ENCODE data around the gene CDH22. TPM values are rescaled to one million over a fixed set of nuclear protein-coding genes. Genes with fewer than 3 reads are reported as not detected.

The CDH22 gene
- total RNA-seq, 1 experiment from 2014 or later: not detected

- no peaks in the 10 kb centered on the region for H3K36me3 ChIP-seq (ENCODE audit: insufficient read depth, low read length, poor library complexity, severe bottlenecking)
- peaks cover 60% of the 10 kb centered on the region for H3K27me3 ChIP-seq (replicated peaks; ENCODE audit: insufficient read depth, low read depth, low read length, poor library complexity)
- H3K4me1 ChIP-seq (ENCODE audit: insufficient read depth, low read length, poor library complexity, severe bottlenecking): no peaks in the 10 kb centered on the region
- ChIA-PET POLR2A (ENCODE audit: low non-redundant PET) (no interaction called here), CTCF (no interaction called here)
- DNase-seq (ENCODE audit: low spot score): peak; percentile 58
- no peak overlapping the region for H3K27ac ChIP-seq (ENCODE audit: low read depth, low read length, poor library complexity, severe bottlenecking)
- no peaks in the 10 kb centered on the region for H3K9me3 ChIP-seq (ENCODE audit: low read depth, low read length, poor library complexity, severe bottlenecking)
- intact Hi-C loops (cut with micrococcal nuclease; ENCODE audit: unreplicated experiment): loop anchor here (10.0 kb wide), 1 partner anchor 109 kb away; no protein-coding TSS in a partner anchor
- no peak overlapping the region for H3K4me3 ChIP-seq (ENCODE audit: low read depth, low read length, poor library complexity, severe bottlenecking)
- no TSS peak for BruUV-seq (replicated peaks)
- TF ChIP-seq EZH2 (IDR thresholded peaks at IDR 0.05; ENCODE audit: borderline replicate concordance, low read depth, low read length, poor library complexity, severe bottlenecking) (no peak), CTCF (conservative IDR thresholded peaks at IDR 0.05; ENCODE audit: low read depth, low read length) (no peak)
Observed at GRCh38 chr20:46243707-46244628, 64.3 kb downstream of the CDH22 start.

GRCh38 chr20:46242390-46242789 is 65.9 kb downstream of the CDH22 start:
- ChIA-PET CTCF (no interaction called here), POLR2A (ENCODE audit: low non-redundant PET) (no interaction called here)
- H3K4me3 ChIP-seq (ENCODE audit: low read depth, low read length, poor library complexity, severe bottlenecking): no peak overlapping the region
- peaks cover 44% of the 10 kb centered on the region for H3K27me3 ChIP-seq (replicated peaks; ENCODE audit: insufficient read depth, low read depth, low read length, poor library complexity)
- H3K4me1 ChIP-seq (ENCODE audit: insufficient read depth, low read length, poor library complexity, severe bottlenecking): no peaks in the 10 kb centered on the region
- no peaks in the 10 kb centered on the region for H3K36me3 ChIP-seq (ENCODE audit: insufficient read depth, low read length, poor library complexity, severe bottlenecking)
- BruUV-seq (replicated peaks): no TSS peak
- no peak for DNase-seq (ENCODE audit: low spot score)
- TF ChIP-seq CTCF (conservative IDR thresholded peaks at IDR 0.05; ENCODE audit: low read depth, low read length) (no peak), EZH2 (IDR thresholded peaks at IDR 0.05; ENCODE audit: borderline replicate concordance, low read depth, low read length, poor library complexity, severe bottlenecking) (no peak)
- intact Hi-C loops (cut with micrococcal nuclease; ENCODE audit: unreplicated experiment): loop anchor here (10.0 kb wide), 1 partner anchor 108 kb away; no protein-coding TSS in a partner anchor
- no peaks in the 10 kb centered on the region for H3K9me3 ChIP-seq (ENCODE audit: low read depth, low read length, poor library complexity, severe bottlenecking)
- H3K27ac ChIP-seq (ENCODE audit: low read depth, low read length, poor library complexity, severe bottlenecking): no peak overlapping the region

GRCh38 chr20:46240881-46241280 is 67.4 kb downstream of the CDH22 start:
- Histone ChIP-seq H3K27ac (ENCODE audit: low read depth, low read length, poor library complexity, severe bottlenecking) (no peak overlapping the region), H3K36me3 (ENCODE audit: insufficient read depth, low read length, poor library complexity, severe bottlenecking) (no peaks in the 10 kb centered on the region), H3K4me1 (ENCODE audit: insufficient read depth, low read length, poor library complexity, severe bottlenecking) (no peaks in the 10 kb centered on the region), H3K27me3 (replicated peaks; ENCODE audit: insufficient read depth, low read depth, low read length, poor library complexity) (peaks cover 34% of the 10 kb centered on the region), H3K4me3 (ENCODE audit: low read depth, low read length, poor library complexity, severe bottlenecking) (no peak overlapping the region), H3K9me3 (ENCODE audit: low read depth, low read length, poor library complexity, severe bottlenecking) (no peaks in the 10 kb centered on the region)
- DNase-seq (ENCODE audit: low spot score): no peak
- POLR2A ChIA-PET (ENCODE audit: low non-redundant PET): no interaction called here
- no peak for TF ChIP-seq CTCF (conservative IDR thresholded peaks at IDR 0.05; ENCODE audit: low read depth, low read length)
- BruUV-seq (replicated peaks): no TSS peak
- intact Hi-C loops (cut with micrococcal nuclease; ENCODE audit: unreplicated experiment): loop anchor here (10.0 kb wide), 1 partner anchor 106 kb away; no protein-coding TSS in a partner anchor
- CTCF ChIA-PET: no interaction called here

Measured in A673 (cell line).